Cardiac muscle cell (in vitro differentiated cells and primary cell): ENCODE results near the gene SCARB1. TPM values are rescaled to one million over a fixed set of nuclear protein-coding genes. Genes with fewer than 3 reads are reported as not detected.

Source experiments
- DNase-seq, 2 donors: peaks; one replicate each; pipeline versions ENCODE4 v3.0.0 to v3.0.0-alpha.2; 2010 to 2017; ENCODE audit warnings: low read depth in 1 of 2, low spot score in 1 of 2
- H3K27ac ChIP-seq: fragments of 200-600 bp; sonication (generic); 2 replicates; pipeline ENCODE4 v1.5.1; 2016
- H3K27me3 ChIP-seq: fragments of 200-600 bp; sonication (generic); 2 replicates; pipeline ENCODE4 v1.6.0; 2016; ENCODE audit warnings: control low read depth
- H3K36me3 ChIP-seq: fragments of 200-600 bp; sonication (generic); 2 replicates; pipeline ENCODE4 v1.5.1; 2016; ENCODE audit warnings: control low read depth
- H3K4me1 ChIP-seq: fragments of 200-600 bp; sonication (generic); 2 replicates; pipeline ENCODE4 v1.8.1; 2017; ENCODE audit warnings: low read depth, mild to moderate bottlenecking, mixed run types
- H3K4me3 ChIP-seq: fragments of 200-600 bp; sonication (generic); 2 replicates; pipeline ENCODE4 v1.5.1; 2016; ENCODE audit warnings: mild to moderate bottlenecking
- H3K9me3 ChIP-seq: fragments of 200-600 bp; sonication (generic); 2 replicates; pipeline ENCODE4 v1.5.1; 2017; ENCODE audit warnings: low read depth, mild to moderate bottlenecking, control low read depth
- CTCF ChIP-seq: IDR thresholded peaks from 2 replicates; pipeline ENCODE4 v1.5.1; 2012; ENCODE audit warnings: low read depth, mild to moderate bottlenecking, low read length
- polyA plus RNA-seq: library from polyadenylated mRNA; unstranded; fragments of >200 nt; fragmentation: Nextera tagmentation; extraction: Ambion mirVana; gene quantifications from 2 replicates; pipeline ENCODE4 v1.2.1, GENCODE V29; 2016
- total RNA-seq: library from RNA; depleted of rRNA; stranded (reverse); fragments of >200 nt; gene quantifications from 2 replicates; pipeline ENCODE4 v1.2.3, GENCODE V29; 2016

The SCARB1 gene
- total and polyA plus RNA-seq, 2 experiments from 2014 or later = 37.7 to 42.5 TPM

- no peaks in the 10 kb centered on the region for H3K36me3 ChIP-seq
- no peak for TF ChIP-seq CTCF
- peak overlapping the region; percentile 66 for H3K27ac ChIP-seq
- H3K9me3 ChIP-seq = no peaks in the 10 kb centered on the region
- H3K27me3 ChIP-seq = no peaks in the 10 kb centered on the region
- peaks cover 11% of the 10 kb centered on the region for H3K4me1 ChIP-seq
- H3K4me3 ChIP-seq = no peak overlapping the region
- DNase-seq = peak in 1 of 2 donors; percentile 81
Measured at GRCh38 chr12:124829008-124829707, 34.5 kb downstream of the SCARB1 start.

GRCh38 chr12:124828264-124829007 lies 35.2 kb downstream of the SCARB1 start:
- Histone ChIP-seq H3K36me3 (no peaks in the 10 kb centered on the region), H3K4me3 (no peak overlapping the region), H3K9me3 (no peaks in the 10 kb centered on the region), H3K27ac (peak overlapping the region; percentile 66), H3K4me1 (peaks cover 7% of the 10 kb centered on the region), H3K27me3 (no peaks in the 10 kb centered on the region)
- TF ChIP-seq CTCF = no peak
- DNase-seq = peak in 1 of 2 donors; percentile 60

- no peak overlapping the region for H3K4me3 ChIP-seq
- peak overlapping the region; percentile 66 for H3K27ac ChIP-seq
- TF ChIP-seq CTCF = no peak
- no peaks in the 10 kb centered on the region for H3K27me3 ChIP-seq
- H3K4me1 ChIP-seq = peaks cover 7% of the 10 kb centered on the region
- DNase-seq = no peak
- no peaks in the 10 kb centered on the region for H3K36me3 ChIP-seq
- H3K9me3 ChIP-seq = no peaks in the 10 kb centered on the region
Measured at GRCh38 chr12:124827588-124828184, 36.0 kb downstream of the SCARB1 start.

- H3K27me3 ChIP-seq = no peaks in the 10 kb centered on the region
- no peak overlapping the region for H3K27ac ChIP-seq
- H3K9me3 ChIP-seq = no peaks in the 10 kb centered on the region
- no peak for DNase-seq
- no peak overlapping the region for H3K4me3 ChIP-seq
- H3K36me3 ChIP-seq = no peaks in the 10 kb centered on the region
- no peak for TF ChIP-seq CTCF
- peaks cover 7% of the 10 kb centered on the region for H3K4me1 ChIP-seq
Measured at GRCh38 chr12:124824195-124824594, 39.5 kb downstream of the SCARB1 start.

GRCh38 chr12:124823272-124823970 lies 40.2 kb downstream of the SCARB1 start:
- no peak overlapping the region for H3K4me3 ChIP-seq
- H3K36me3 ChIP-seq = no peaks in the 10 kb centered on the region
- no peaks in the 10 kb centered on the region for H3K9me3 ChIP-seq
- no peaks in the 10 kb centered on the region for H3K27me3 ChIP-seq
- no peak for DNase-seq
- TF ChIP-seq CTCF = no peak
- no peak overlapping the region for H3K27ac ChIP-seq
- peaks cover 4% of the 10 kb centered on the region for H3K4me1 ChIP-seq
